Eye (tissue), 1 donor: ENCODE measurements around the gene CNTD1.

Source experiments
- DNase-seq: peaks from one replicate; pipeline ENCODE4 v3.0.0-alpha.2; 2015

The CNTD1 gene

DNA sequence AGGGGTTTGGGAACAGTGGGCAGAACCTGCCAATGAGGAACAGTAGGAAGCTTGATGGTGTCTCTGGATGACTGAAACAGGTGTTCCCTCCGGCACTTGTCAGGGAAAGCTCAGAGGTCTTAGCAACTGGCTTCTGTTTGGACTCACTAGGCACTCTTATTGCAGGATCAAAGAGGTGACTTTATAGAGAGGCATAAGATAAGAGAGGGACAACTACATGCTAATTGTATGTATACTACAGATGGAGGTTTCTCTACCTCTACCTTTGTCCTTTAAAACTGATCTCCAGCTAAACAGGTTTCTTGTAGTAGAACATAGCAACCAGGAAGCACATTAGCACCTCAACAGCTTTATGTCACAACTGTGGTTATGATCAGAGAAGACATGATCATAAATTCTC, 7.6 kb downstream of the CNTD1 start:
- DNase-seq: no peak

DNA sequence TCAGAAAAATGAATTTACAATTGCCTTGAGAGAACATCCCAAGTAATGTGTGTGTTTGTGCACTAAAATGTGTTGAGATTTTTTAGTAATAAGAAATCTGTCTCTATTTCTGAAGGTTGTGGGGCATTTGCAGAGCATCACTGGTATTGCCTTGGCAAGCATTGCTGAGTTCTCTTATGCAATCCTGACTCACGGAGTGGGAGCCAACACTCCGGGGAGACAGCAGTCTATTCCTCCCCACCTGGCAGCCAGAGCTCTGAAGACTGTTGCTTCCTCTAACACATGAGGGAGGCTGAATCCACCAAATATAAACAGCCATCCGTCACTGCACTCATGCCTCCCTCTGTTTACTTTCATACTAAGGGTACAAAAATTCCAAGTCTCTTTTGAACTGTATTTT, 10.6 kb downstream of the CNTD1 start:
- no peak for DNase-seq

DNA sequence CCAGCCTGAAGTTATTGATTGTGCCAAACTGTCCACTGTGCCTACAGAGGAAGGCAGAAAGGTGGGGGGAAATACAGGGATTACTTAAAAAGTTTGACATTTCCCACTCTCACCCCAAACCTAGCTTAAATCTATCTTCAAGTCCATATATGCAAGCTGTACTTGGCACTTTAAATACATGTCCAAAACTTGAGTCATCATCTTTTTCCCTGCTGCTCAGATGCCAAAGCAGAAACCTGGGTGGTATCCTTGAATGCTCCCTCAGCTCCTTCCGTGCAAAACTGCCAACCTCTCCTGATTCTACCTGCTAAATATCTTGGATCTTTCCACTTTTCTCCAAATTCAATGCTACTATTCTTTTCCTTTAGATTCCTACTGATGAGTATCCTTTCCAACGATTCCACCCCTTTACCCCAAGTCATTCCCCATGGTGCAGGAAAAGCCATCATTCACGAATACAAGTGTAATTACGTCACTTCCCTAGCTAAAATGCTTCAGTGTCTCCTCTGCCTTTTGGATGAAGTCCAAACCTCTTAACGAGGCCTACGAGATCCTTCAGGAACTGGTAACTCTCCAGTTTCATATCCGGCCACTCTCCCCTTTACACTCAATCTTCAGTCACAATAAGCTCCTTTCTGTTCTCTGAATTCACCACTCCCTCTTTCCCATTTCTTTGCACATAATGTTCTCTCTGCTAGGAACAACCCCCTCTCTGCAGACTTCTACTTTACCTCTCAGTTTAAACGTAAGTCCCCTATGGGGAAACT, 16.2 kb downstream of the CNTD1 start:
- DNase-seq: no peak

DNA sequence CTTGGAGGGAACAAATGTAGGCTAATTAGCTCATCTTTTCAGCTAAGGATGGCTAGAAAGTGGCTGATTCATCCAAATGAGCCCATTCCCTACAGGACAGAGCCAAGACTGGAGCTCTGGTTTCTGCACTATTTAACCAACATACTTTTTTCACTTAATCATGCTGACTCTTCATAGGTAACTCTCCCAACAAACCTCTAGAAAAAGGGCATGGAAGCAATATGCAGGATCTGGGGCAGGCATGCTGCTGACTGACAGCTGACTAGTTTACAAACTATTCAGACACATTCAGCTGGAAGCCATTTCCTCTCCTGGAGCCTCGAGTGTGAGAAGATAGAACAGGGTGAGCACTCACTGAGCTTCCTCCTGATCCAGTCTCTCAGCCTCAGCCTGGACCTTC, 19.2 kb downstream of the CNTD1 start:
- no peak for DNase-seq

DNA sequence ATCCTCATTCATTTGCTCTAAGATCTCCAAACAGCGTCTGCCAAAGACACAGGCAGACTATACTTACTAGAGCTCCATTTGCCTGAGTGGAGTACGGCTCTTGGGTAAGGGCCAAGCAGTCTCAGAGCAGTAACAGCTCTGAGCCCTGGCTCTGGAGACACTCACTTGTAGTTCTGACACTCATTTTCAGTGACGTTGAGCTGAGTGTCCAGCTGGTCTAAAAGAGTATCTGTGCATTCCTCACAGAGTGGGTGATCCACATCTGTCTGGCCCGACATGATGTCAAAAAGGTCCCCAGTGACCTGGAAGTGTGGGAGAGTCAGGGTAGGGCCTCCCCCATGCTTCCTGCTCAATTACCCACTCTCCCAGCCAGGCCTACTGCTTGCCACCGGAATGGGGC, 19.7 kb downstream of the CNTD1 start:
- no peak for DNase-seq

DNA sequence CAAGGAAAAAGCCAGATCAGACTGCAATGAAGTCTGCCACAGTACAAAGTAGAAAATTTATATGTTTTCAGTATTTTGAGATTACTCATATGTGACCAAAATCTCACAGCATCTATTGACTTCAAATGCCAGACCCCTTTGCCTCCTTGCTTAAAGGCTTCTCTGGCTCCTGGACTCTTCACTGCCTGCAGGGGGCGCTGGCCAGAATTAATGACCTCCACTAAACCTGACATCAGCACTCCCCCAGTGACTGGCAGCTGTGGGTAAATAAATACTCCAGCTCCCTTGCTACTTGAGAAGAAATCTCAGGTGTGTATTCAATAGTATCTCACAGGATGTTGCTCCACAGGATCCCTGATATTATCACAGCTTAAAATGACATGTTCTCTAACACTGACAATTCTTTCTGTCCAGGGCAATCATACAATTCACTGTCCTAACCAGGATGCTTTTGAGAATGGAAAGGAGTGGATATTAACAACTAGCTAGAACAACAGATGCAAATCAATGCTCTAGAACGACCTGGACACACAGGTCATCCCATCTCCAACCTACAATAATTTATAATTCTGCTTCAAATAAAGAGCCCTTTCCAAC, 21.4 kb downstream of the CNTD1 start:
- DNase-seq: peak; percentile 69

DNA sequence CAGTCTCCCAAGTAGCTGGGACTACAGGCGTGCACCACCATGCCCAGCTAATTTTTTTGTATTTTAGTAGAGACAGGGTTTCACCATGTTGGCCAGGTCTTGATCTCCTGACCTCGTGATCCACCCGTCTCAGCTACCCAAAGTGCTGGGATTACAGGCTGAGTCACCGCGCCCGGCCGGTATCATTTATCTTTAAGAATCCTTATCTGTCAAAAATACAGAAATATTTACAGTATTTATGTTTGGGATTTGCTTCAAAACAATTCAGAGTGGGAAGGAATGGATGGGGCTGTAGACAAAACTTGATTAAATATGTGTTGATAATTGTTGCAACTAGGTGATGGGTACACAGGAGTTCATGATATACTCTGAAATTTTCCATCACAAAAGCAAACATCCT, 22.5 kb downstream of the CNTD1 start:
- no peak for DNase-seq

DNA sequence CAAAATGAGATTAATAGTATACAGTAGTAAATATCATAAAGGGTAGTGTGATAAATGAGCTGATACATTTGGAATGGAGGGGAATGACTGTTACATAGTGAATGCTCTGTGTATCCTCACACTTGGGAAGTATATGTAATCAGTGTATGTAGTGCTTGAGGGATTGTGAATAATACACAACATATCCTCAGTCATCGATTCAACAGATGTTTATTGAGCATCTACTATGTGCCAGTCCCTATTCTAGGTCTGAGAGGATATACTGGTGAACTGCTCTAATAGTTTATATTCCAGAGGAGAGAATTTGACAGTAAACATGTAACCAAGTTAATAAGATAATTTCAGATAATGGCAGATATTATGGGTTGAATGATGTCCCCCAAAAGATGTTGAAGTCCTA, 28.8 kb downstream of the CNTD1 start:
- no peak for DNase-seq

DNA sequence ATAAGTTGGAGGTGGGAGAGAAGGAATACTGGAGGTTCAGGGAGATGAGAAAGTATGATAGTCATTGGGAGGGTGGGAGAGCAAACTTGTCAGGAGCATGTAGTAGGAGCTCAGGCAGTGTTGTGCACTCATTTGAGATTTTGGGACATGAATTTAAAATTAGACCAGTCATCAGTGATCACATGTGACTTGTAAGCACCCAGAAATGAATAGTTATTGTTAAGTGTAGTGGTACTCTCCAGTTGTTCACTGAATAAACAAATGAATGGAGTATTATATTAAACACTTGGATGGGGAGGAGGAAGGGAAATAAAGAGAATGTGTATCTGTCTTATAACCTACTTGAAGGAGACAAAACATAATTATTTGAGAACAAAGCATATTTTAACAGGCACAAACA, 32.3 kb downstream of the CNTD1 start:
- no peak for DNase-seq

DNA sequence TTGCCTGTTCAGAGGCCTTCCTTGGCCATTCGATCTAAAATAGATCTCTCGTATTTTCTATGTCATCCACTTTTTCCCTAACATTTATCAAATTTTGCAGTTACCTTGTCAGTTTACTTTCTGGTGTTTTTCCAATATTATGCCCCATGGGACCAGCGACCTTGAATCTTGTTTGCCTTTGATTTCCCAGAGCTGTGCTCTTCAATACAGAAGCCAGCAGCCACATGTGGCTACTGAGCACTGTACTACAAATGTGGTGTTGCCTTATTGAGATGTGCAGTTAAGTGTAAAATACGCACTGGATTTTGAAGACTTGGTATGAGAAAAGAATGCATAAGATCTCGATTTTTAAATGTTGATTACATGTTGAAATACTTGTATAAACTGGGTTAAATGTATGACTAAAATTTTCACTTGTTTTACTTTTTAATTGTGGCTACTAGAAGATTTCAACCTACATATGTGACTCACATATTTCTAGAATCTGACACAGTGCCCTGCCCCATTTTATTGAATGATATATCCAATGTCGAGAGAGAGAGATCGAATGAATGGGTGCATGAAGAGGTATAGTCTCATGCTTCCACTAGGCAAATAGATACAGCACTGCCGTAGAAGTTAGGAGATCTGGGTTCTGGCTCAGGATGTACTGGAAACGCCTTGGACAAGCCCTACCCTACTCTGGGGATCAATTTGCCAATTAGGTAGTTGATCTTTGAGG, 33.7 kb downstream of the CNTD1 start:
- no peak for DNase-seq

DNA sequence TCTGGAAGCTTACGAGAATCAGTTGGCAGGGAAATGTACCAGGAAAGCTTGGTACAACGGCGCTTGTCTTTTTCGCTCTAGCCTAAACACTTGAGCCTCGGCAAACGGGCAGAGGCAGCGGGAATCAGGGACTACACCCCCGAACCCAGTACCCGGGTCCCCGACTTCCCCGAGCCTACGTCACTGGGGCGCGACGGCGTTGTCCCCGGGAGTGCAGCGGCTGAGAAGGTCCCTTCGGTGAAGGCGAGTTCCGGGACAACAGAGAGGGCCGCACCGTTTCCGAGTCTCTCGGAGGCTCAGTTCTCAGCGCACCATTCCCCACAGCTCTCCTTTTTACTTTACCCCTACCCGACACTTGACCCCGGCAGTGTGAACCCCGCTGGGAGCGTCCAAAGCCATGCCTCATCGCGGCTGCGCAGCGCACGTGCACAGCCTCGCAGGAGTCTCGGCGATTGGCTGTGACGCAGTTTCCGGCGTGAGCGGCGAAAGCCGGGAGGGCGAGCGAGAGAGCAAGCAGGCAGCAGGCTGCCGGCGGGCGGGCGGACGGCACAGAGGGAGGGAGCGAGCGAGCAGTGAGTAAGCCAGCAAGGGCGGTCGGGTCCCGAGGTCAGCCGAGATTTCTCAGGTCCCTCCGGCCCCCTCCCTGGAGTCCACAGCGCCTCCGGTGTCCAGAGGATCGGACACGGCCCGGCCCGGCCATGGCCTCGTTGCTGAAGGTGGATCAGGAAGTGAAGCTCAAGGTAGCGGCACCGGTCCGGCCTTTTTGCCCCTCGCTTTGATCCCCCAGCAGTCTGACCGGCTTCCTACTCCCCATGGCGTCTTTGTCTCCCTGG, 34.5 kb downstream of the CNTD1 start, which contains the start of gene PSME3:
Gene PSME3 (plus strand): TSS at position 464 of the 833 bp plus-strand sequence. CDS start 235 bp downstream, at position 699.
- DNase-seq: peak; percentile 97

DNA sequence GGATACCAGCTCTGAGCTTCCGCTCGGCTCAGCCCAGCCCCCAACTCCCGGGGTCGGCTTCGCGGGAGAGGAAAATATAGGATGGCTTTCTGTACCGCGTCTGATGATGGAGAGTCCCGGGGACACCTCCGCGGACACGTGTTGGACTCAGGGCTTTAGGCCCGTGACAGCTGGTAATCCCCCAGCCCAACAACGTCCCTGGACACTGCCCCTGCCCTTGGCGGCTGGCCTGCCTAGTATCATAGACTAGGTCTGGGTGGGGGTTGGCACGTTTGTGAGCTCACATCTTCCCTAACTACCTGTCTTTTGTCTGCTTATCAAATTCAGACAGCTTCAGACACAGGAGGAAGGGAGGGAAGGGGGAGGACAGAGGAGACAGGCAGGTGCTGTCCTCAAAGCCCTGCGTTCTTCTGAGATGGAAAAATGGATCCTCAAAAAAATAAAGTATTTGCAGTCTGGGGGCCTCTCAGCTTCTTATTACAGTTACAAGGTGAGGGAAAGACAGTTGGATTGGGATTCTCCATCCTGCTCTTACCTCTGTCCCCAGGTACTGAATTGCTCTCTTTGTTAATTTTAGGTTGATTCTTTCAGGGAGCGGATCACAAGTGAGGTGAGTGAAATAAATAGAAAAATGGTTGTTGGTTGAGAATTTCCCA, 35.2 kb downstream of the CNTD1 start:
- no peak for DNase-seq

DNA sequence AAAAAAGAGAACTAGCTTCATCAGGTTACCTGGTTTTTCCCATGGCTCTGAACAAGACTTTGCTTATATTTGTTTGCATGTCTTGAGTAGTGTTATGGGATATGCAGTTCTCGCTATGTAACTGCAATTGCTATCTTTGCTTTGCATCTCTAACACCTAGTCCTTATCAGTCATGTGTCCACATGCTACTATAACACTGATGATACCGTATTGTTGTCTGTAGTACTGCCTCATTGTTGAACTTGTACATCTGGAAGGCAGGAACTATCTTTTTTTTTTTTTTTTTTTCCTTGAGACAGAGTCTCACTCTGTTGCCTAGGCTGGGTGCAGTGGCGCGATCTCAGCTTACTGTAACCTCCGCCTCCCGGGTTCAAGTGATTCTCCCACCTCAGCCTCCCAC, 37.1 kb downstream of the CNTD1 start:
- no peak for DNase-seq

DNA sequence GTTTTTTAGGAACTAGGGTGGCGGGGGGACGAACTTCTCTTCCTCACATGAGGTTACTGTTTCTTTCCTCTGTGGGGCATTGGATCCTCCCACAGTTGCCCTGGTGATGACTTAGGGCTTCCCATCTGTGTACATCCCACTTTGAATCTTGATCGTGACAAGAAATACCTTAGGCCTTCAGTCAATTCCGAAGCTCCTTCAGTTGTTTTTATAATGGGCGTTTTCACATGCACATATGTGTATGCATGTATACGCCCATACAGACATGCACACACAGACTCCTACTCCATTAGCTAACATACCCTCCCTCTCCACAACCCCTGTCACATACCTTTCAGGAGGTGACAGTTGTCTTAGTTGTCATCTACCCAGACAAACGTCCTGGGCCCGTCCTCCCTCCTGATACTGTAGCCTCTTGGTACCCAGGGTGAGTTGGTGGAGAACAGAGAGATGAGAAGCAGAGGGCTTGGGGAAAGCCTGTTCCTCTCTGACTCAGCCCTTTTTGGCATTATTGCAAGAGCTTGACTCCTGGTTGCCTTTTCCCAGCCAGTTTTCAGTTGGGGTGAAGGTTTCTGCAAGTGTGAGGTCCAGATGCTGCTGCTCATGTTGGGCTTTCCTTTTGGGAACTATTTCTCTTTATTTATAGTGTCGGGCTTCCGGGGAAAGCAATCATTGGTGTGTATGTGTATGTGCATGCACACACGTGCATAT, 43.5 kb downstream of the CNTD1 start:
- DNase-seq: no peak

DNA sequence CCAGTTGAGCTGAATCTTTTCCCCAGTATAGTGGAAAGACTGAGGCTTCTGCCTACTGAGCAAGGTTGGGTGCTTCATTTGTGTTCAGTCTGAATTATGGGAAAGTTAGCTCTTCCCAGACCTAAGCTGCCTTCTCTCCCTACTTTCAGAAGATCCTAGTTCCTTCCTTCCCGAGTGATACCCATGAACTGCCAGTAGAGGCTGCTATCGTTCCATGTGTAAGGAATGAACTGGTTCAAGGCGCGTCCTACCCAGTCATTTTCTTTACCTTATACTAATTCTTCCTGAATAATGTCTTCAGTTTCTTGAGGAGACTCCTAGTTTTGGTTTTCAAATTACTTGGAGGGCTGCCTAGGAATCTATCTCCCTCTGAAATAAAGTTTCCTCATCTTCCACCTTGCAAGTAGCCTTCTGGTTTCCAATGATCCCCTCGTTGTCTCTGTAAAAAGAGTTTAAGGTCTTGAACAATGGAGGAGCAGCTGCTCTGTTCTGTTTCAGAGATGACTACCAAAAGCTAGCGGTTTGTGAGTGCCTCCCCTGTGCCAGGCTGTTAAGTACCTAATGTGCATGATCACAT, 44.8 kb downstream of the CNTD1 start:
- DNase-seq: peak; percentile 88

DNA sequence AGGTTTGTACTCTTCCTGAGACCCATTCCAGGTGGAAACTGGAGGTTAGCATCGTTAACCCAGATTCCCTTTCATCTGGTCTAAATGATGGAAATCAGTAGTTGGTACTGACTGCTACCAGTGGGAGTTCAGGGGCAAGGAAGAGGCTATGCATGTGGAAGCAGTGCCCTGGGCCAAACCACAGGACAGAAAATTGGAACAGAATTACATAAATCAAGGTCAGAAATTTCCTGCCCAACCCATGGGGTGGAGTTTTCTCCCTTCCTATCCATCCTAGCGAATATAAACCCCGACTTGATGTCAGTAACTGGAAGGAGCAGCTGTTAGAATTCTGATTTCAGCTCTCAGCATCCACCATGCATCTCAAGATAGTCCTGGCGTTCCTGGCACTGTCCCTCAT, 45.6 kb downstream of the CNTD1 start, which contains the start of gene AOC2:
Gene AOC2 (plus strand): TSS at position 310 of the 400 bp plus-strand sequence. CDS start 47 bp downstream, at position 357.
- no peak for DNase-seq

DNA sequence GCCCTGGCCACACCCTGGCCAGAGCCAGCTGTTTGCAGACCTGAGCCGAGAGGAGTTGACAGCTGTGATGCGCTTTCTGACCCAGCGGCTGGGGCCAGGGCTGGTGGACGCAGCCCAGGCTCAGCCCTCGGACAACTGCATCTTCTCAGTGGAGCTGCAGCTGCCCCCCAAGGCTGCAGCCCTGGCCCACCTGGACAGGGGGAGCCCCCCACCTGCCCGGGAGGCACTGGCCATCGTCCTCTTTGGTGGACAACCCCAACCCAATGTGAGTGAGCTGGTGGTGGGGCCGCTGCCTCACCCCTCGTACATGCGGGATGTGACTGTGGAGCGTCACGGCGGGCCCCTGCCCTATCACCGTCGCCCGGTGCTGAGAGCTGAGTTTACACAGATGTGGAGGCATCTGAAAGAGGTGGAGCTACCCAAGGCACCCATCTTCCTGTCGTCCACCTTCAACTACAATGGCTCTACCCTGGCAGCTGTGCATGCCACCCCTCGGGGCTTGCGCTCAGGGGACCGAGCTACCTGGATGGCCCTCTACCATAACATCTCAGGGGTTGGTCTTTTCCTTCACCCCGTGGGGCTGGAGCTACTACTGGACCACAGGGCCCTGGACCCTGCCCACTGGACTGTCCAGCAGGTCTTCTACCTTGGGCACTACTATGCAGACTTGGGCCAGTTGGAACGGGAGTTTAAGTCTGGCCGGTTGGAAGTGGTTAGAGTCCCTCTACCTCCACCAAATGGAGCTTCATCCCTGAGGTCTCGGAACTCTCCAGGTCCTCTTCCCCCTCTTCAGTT, 46.3 kb downstream of the CNTD1 start:
- DNase-seq: no peak

DNA sequence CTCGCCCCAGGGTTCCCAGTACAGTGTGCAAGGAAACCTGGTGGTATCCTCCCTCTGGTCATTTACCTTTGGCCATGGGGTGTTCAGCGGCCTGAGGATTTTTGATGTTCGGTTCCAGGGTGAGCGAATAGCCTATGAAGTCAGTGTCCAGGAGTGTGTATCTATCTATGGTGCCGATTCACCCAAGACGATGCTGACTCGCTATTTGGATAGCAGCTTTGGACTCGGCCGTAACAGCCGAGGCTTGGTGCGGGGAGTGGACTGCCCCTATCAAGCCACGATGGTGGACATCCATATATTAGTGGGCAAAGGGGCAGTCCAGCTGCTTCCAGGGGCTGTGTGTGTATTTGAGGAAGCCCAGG, 46.9 kb downstream of the CNTD1 start:
- DNase-seq: no peak

DNA sequence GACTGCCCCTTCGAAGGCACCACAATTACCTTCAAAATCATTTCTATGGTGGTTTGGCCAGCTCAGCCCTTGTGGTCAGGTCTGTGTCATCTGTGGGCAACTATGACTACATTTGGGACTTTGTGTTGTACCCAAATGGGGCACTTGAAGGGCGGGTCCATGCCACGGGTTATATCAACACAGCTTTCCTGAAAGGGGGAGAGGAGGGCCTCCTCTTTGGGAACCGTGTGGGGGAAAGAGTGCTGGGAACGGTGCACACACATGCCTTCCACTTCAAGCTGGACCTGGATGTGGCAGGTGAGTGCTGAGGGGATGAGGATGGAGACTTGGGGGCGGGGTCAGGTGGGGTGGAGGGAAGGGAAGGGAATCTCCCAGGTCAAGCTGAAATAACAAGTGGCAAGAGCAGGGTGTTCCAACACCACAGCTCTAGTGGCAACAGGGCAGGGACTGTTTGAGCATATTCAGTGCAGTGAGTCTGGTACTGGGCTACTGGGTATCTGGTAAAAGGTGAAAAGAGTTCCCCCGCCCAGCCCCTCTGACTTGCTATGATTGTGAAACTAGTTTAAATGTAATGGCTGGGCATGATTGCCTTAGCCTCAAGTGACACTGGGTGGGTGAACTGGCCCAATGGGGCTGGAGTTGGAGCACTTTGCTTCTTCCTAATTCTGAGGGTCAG, 47.4 kb downstream of the CNTD1 start:
- DNase-seq: no peak
